ENCODE results near the gene GCNT2. TPM values are rescaled to one million over a fixed set of nuclear protein-coding genes. Genes with fewer than 3 reads are reported as not detected.
"Not testable (repeated sequence)": the region's sequence is repeated elsewhere in the genome, so short reads cannot be mapped to it uniquely, and the experiment has no call there.

The GCNT2 gene
- total RNA-seq, 1 experiment from 2014 or later: 18.3 TPM

DNA sequence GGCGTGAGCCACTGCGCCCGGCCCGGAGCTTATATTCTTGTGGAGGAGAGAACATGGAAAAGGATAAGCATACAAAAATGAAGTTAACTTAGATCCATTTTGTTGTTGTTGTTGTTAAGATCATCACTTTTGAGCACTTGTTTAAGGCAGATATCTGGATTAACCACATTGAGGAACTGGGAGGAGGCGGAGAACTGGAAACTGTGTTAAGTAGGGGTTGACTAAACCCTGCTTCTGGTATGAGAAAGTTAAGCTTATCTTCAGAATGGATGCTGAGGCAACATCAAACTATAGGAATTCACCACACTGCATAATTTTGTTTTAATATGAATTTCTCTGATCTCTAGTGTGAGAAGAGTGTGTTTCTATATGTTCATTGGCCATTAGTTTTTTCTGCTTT lies 57.6 kb downstream of the GCNT2 start:
- BruUV-seq (replicated peaks): no TSS peak
- Histone ChIP-seq H3K27me3 (ENCODE audit: low read length) (no peaks in the 10 kb centered on the region), H3F3A (ENCODE audit: low read length, unreplicated experiment) (no peaks in the 10 kb centered on the region), H3K9me3 (ENCODE audit: low read length) (no peaks in the 10 kb centered on the region), H3K4me3 (ENCODE audit: low read length) (no peak overlapping the region), H3K27ac (ENCODE audit: low read length) (no peak overlapping the region), H4K20me1 (ENCODE audit: low read length) (no peaks in the 10 kb centered on the region), H3K9me2 (replicated peaks; ENCODE audit: low read length) (no peaks in the 10 kb centered on the region), H3K4me2 (ENCODE audit: low read length) (no peak overlapping the region), H3K9ac (ENCODE audit: low read length) (no peak overlapping the region), H3K36me3 (ENCODE audit: low read depth, low read length) (no peaks in the 10 kb centered on the region), H3K79me2 (ENCODE audit: low read length) (no peaks in the 10 kb centered on the region), H2AFZ (ENCODE audit: low read length) (no peak overlapping the region), H3K4me1 (ENCODE audit: insufficient read depth, low read length) (no peaks in the 10 kb centered on the region)
- ATAC-seq (no peak), DNase-seq (no peak)
- CTCF ChIA-PET: no interaction called here
- TF ChIP-seq, protein P1, sequence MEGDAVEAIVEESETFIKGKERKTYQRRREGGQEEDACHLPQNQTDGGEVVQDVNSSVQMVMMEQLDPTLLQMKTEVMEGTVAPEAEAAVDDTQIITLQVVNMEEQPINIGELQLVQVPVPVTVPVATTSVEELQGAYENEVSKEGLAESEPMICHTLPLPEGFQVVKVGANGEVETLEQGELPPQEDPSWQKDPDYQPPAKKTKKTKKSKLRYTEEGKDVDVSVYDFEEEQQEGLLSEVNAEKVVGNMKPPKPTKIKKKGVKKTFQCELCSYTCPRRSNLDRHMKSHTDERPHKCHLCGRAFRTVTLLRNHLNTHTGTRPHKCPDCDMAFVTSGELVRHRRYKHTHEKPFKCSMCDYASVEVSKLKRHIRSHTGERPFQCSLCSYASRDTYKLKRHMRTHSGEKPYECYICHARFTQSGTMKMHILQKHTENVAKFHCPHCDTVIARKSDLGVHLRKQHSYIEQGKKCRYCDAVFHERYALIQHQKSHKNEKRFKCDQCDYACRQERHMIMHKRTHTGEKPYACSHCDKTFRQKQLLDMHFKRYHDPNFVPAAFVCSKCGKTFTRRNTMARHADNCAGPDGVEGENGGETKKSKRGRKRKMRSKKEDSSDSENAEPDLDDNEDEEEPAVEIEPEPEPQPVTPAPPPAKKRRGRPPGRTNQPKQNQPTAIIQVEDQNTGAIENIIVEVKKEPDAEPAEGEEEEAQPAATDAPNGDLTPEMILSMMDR (conservative IDR thresholded peaks at IDR 0.05; ENCODE audit: low read depth, low read length): no peak
- TF ChIP-seq EZH2phosphoT487 (IDR thresholded peaks at IDR 0.05; ENCODE audit: borderline replicate concordance, low read length): no peak
- TF ChIP-seq EZH2 (IDR thresholded peaks at IDR 0.05; ENCODE audit: low read length, unreplicated experiment): no peak
- POLR2A ChIA-PET (ENCODE audit: unreplicated experiment): no interaction called here
- intact Hi-C loops (cut with micrococcal nuclease): no loop called here

DNA sequence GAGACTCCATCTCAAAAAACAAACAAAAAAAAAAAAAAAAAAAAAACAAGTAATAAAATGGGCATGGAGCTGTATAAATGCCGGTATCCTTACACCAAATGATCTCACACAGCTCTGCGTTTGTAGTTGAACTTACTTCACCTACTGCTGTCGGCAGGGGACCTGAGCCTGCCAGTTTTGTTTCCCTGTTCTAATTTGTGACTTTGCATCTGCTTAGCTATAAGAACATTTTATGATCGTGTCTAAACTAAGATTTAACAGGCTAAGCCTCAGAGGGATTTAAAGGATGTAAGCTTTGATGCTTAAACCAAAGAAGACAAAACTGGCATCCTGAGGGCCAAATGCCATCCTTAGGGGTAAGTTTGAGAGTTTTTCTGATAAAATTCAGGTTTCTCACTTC lies 58.7 kb downstream of the GCNT2 start:
- TF ChIP-seq EZH2 (IDR thresholded peaks at IDR 0.05; ENCODE audit: low read length, unreplicated experiment): no peak
- TF ChIP-seq, protein P1 (conservative IDR thresholded peaks at IDR 0.05; ENCODE audit: low read depth, low read length): no peak
- no peak for TF ChIP-seq EZH2phosphoT487 (IDR thresholded peaks at IDR 0.05; ENCODE audit: borderline replicate concordance, low read length)
- no peak overlapping the region for H3K4me2 ChIP-seq (ENCODE audit: low read length)
- ChIA-PET POLR2A (ENCODE audit: unreplicated experiment) (no interaction called here), CTCF (no interaction called here)
- no peak overlapping the region for H3K4me3 ChIP-seq (ENCODE audit: low read length)
- no peak overlapping the region for H3K27ac ChIP-seq (ENCODE audit: low read length)
- no peaks in the 10 kb centered on the region for H3K79me2 ChIP-seq (ENCODE audit: low read length)
- no TSS peak for BruUV-seq (replicated peaks)
- no peaks in the 10 kb centered on the region for H4K20me1 ChIP-seq (ENCODE audit: low read length)
- no peaks in the 10 kb centered on the region for H3K9me3 ChIP-seq (ENCODE audit: low read length)
- ATAC-seq: no peak
- no peaks in the 10 kb centered on the region for H3K9me2 ChIP-seq (replicated peaks; ENCODE audit: low read length)
- no peaks in the 10 kb centered on the region for H3K27me3 ChIP-seq (ENCODE audit: low read length)
- H2AFZ ChIP-seq (ENCODE audit: low read length): no peak overlapping the region
- no peak overlapping the region for H3K9ac ChIP-seq (ENCODE audit: low read length)
- H3K36me3 ChIP-seq (ENCODE audit: low read depth, low read length): no peaks in the 10 kb centered on the region
- DNase-seq: no peak
- no peaks in the 10 kb centered on the region for H3F3A ChIP-seq (ENCODE audit: low read length, unreplicated experiment)
- H3K4me1 ChIP-seq (ENCODE audit: insufficient read depth, low read length): no peaks in the 10 kb centered on the region
- intact Hi-C loops (cut with micrococcal nuclease): no loop called here

DNA sequence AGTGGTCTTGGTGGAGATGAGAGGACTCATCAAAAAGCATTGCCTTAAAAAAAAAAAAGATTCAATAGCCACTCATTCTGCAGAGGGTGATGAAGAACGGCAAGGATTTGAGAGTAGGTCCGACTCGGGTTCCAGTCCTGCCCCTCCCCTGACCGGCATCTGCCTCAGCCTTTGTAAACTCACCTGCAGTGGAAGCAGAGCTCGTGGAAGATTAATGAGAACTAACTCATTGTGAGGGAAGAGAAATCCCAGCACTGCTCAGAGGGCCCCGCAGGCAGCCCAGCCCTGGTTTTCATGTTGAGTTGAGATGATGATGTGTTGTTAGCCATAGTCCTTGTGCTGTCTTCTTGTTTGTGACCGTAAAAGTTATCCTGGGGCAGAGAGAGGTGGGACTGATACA lies 59.4 kb downstream of the GCNT2 start:
- no peaks in the 10 kb centered on the region for H3K9me2 ChIP-seq (replicated peaks; ENCODE audit: low read length)
- ATAC-seq (no peak), DNase-seq (no peak)
- no peaks in the 10 kb centered on the region for H4K20me1 ChIP-seq (ENCODE audit: low read length)
- H3K4me2 ChIP-seq (ENCODE audit: low read length): no peak overlapping the region
- H3K4me1 ChIP-seq (ENCODE audit: insufficient read depth, low read length): no peaks in the 10 kb centered on the region
- intact Hi-C loops (cut with micrococcal nuclease): no loop called here
- H3K36me3 ChIP-seq (ENCODE audit: low read depth, low read length): no peaks in the 10 kb centered on the region
- TF ChIP-seq EZH2phosphoT487 (IDR thresholded peaks at IDR 0.05; ENCODE audit: borderline replicate concordance, low read length) (no peak), EZH2 (IDR thresholded peaks at IDR 0.05; ENCODE audit: low read length, unreplicated experiment) (no peak)
- TF ChIP-seq, protein P1 (conservative IDR thresholded peaks at IDR 0.05; ENCODE audit: low read depth, low read length): no peak
- no peaks in the 10 kb centered on the region for H3K27me3 ChIP-seq (ENCODE audit: low read length)
- ChIA-PET CTCF (no interaction called here), POLR2A (ENCODE audit: unreplicated experiment) (no interaction called here)
- no peak overlapping the region for H3K4me3 ChIP-seq (ENCODE audit: low read length)
- no TSS peak for BruUV-seq (replicated peaks)
- H3K27ac ChIP-seq (ENCODE audit: low read length): no peak overlapping the region
- no peak overlapping the region for H2AFZ ChIP-seq (ENCODE audit: low read length)
- H3K79me2 ChIP-seq (ENCODE audit: low read length): no peaks in the 10 kb centered on the region
- H3F3A ChIP-seq (ENCODE audit: low read length, unreplicated experiment): no peaks in the 10 kb centered on the region
- H3K9me3 ChIP-seq (ENCODE audit: low read length): no peaks in the 10 kb centered on the region
- H3K9ac ChIP-seq (ENCODE audit: low read length): no peak overlapping the region

DNA sequence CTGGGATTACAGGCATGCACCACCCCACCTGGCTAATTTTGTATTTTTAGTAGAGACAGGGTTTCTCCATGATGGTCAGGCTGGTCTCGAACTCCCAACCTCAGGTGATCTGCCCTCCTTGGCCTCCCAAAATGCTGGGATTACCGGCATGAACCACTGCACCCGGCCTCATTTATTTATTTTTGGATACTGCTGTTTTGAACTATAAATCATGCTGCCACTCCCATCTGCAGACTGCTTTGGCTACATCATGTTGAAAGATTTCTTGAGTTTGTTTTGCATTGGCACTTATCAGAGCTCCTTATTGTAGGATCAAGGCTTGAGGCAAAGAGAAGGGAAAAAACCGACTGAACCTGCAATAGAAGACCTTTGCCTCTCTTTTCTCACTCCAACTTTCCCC lies 60.3 kb downstream of the GCNT2 start:
- POLR2A ChIA-PET (ENCODE audit: unreplicated experiment); H3K79me2 ChIP-seq (ENCODE audit: low read length); BruUV-seq (replicated peaks); DNase-seq; H3F3A ChIP-seq (ENCODE audit: low read length, unreplicated experiment); H4K20me1 ChIP-seq (ENCODE audit: low read length); ATAC-seq; H3K9me2 ChIP-seq (replicated peaks; ENCODE audit: low read length); CTCF ChIA-PET; H3K27ac ChIP-seq (ENCODE audit: low read length); H3K4me3 ChIP-seq (ENCODE audit: low read length); H2AFZ ChIP-seq (ENCODE audit: low read length); intact Hi-C loops (cut with micrococcal nuclease); H3K9ac ChIP-seq (ENCODE audit: low read length); H3K27me3 ChIP-seq (ENCODE audit: low read length); H3K36me3 ChIP-seq (ENCODE audit: low read depth, low read length); H3K9me3 ChIP-seq (ENCODE audit: low read length); H3K4me1 ChIP-seq (ENCODE audit: insufficient read depth, low read length); H3K4me2 ChIP-seq (ENCODE audit: low read length): not testable (repeated sequence)
